DND-41 (cell line): Measurements from ENCODE around the gene SNX20.

ENCODE experiments used
- ATAC-seq: fragments of 200-7000 bp; cut with Tn5 transposase; 3 replicates; pipeline ENCODE4 v1.9.1; 2021; ENCODE audit warnings: low read depth; ENCODE audit not compliant: insufficient read depth
- DNase-seq: peaks from one replicate; pipeline ENCODE4 v3.0.0-alpha.2; 2020
- H2AFZ ChIP-seq: 2 replicates; pipeline ENCODE4 v1.6.0; 2012; ENCODE audit warnings: low read depth, low read length
- H3K27ac ChIP-seq: 2 replicates; pipeline ENCODE4 v1.5.1; 2012; ENCODE audit warnings: low read length, inconsistent platforms
- H3K27me3 ChIP-seq: fragments of 200-600 bp; sonication (generic); 2 replicates; pipeline ENCODE4 v1.6.0; 2012; ENCODE audit warnings: low read length, mild to moderate bottlenecking, inconsistent platforms; ENCODE audit not compliant: insufficient read depth, poor library complexity
- H3K36me3 ChIP-seq: 2 replicates; pipeline ENCODE4 v1.5.1; 2012; ENCODE audit warnings: low read length, inconsistent platforms; ENCODE audit not compliant: insufficient read depth
- H3K4me1 ChIP-seq: 2 replicates; pipeline ENCODE4 v1.5.1; 2012; ENCODE audit warnings: mild to moderate bottlenecking, low read length; ENCODE audit not compliant: insufficient read depth
- H3K4me2 ChIP-seq: 2 replicates; pipeline ENCODE4 v1.6.0; 2012; ENCODE audit warnings: mild to moderate bottlenecking, moderate library complexity, low read length, inconsistent platforms; ENCODE audit not compliant: insufficient read depth
- H3K4me3 ChIP-seq, 2 experiments: fragments of 200-600 bp in 1 of 2; shearing (Covaris generic) in 1 of 2; 2 replicates each; pipeline ENCODE4 v1.5.1; 2012 to 2016; ENCODE audit warnings: inconsistent platforms in 2 of 2, low read length in 2 of 2, mild to moderate bottlenecking in 2 of 2, low read depth in 1 of 2, moderate library complexity in 1 of 2
- H3K79me2 ChIP-seq: 2 replicates; pipeline ENCODE4 v1.6.0; 2012; ENCODE audit warnings: low read length, inconsistent platforms; ENCODE audit not compliant: insufficient read depth
- H3K9ac ChIP-seq: 2 replicates; pipeline ENCODE4 v1.6.0; 2012; ENCODE audit warnings: low read depth, mild to moderate bottlenecking, inconsistent platforms, low read length, moderate library complexity
- H3K9me3 ChIP-seq: 2 replicates; pipeline ENCODE4 v1.5.1; 2012; ENCODE audit warnings: low read length, moderate library complexity, mild to moderate bottlenecking, inconsistent platforms; ENCODE audit not compliant: insufficient read depth, severe bottlenecking
- H4K20me1 ChIP-seq: 2 replicates; pipeline ENCODE4 v1.6.0; 2012; ENCODE audit warnings: low read length; ENCODE audit not compliant: insufficient read depth
- EZH2 ChIP-seq: IDR thresholded peaks from 3 replicates; pipeline ENCODE4 v1.6.1; 2012; ENCODE audit warnings: borderline replicate concordance, low read depth, mild to moderate bottlenecking, moderate library complexity, low read length, inconsistent platforms; ENCODE audit not compliant: severe bottlenecking
- TF ChIP-seq, protein P1 (sequence below): IDR thresholded peaks from 2 replicates; pipeline ENCODE4 v1.5.1; 2012; ENCODE audit warnings: borderline replicate concordance, low read length, moderate library complexity, mild to moderate bottlenecking; ENCODE audit not compliant: poor library complexity, severe bottlenecking; ENCODE audit errors: extremely low read depth

The SNX20 gene

GRCh38 chr16:50634090-50634489 is 47.0 kb downstream of the SNX20 start:
- Histone ChIP-seq H3K27me3 (peaks cover 10% of the 10 kb centered on the region), H3K9ac (no peak overlapping the region), H4K20me1 (0 out of 2 replicates have a peak, but pooled peaks cover 7% of the 10 kb centered on the region), H3K4me3 (no peak overlapping the region), H3K4me2 (no peak overlapping the region), H3K9me3 (no peaks in the 10 kb centered on the region), H3K27ac (no peak overlapping the region), H3K36me3 (no peaks in the 10 kb centered on the region), H3K4me1 (no peaks in the 10 kb centered on the region), H3K79me2 (no peaks in the 10 kb centered on the region), H2AFZ (no peak overlapping the region)
- ATAC-seq (no peak), DNase-seq (no peak)
- TF ChIP-seq, protein P1, sequence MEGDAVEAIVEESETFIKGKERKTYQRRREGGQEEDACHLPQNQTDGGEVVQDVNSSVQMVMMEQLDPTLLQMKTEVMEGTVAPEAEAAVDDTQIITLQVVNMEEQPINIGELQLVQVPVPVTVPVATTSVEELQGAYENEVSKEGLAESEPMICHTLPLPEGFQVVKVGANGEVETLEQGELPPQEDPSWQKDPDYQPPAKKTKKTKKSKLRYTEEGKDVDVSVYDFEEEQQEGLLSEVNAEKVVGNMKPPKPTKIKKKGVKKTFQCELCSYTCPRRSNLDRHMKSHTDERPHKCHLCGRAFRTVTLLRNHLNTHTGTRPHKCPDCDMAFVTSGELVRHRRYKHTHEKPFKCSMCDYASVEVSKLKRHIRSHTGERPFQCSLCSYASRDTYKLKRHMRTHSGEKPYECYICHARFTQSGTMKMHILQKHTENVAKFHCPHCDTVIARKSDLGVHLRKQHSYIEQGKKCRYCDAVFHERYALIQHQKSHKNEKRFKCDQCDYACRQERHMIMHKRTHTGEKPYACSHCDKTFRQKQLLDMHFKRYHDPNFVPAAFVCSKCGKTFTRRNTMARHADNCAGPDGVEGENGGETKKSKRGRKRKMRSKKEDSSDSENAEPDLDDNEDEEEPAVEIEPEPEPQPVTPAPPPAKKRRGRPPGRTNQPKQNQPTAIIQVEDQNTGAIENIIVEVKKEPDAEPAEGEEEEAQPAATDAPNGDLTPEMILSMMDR: no peak
- no peak for TF ChIP-seq EZH2

- peaks cover 8% of the 10 kb centered on the region for H3K27me3 ChIP-seq
- 0 out of 2 replicates have a peak, but pooled peaks cover 7% of the 10 kb centered on the region for H4K20me1 ChIP-seq
- no peaks in the 10 kb centered on the region for H3K4me1 ChIP-seq
- TF ChIP-seq, protein P1: no peak
- no peak for TF ChIP-seq EZH2
- H2AFZ ChIP-seq: no peak overlapping the region
- DNase-seq (no peak), ATAC-seq (no peak)
- no peaks in the 10 kb centered on the region for H3K36me3 ChIP-seq
- H3K9ac ChIP-seq: no peak overlapping the region
- no peak overlapping the region for H3K27ac ChIP-seq
- no peaks in the 10 kb centered on the region for H3K79me2 ChIP-seq
- H3K9me3 ChIP-seq: no peaks in the 10 kb centered on the region
- H3K4me2 ChIP-seq: no peak overlapping the region
- no peak overlapping the region for H3K4me3 ChIP-seq
Measured at GRCh38 chr16:50632927-50633800, 47.9 kb downstream of the SNX20 start.

DNA sequence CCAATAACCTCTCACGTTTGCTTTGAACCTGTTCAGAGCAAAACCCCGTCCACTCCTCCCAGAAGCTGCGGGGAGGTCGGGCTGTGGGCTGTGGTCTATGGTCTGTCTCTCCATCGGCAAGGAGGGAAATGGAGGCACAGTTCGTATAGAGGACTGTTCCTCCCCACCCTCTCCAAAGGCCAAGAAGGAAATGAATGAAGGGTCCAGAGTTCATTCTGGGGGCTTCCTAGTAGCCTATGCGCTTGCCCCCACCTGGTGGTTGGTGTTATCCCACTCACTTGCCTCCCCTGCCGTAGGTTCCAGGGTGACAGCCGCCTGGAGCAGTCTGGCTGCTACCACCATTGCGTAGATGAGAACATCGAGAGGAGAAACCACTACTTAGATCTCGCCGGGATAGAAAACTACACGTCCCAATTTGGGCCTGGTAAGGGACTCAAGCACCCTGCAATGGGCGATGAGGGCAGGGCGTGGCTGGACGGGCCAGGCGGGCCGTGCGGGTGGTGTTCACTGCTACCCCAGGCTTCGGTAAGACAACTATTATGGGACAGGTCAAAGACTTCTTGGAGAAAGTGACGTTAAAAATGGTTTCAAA is 49.0 kb downstream of the SNX20 start:
- Histone ChIP-seq H3K4me3 (no peak overlapping the region), H3K36me3 (no peaks in the 10 kb centered on the region), H2AFZ (no peak overlapping the region), H4K20me1 (0 out of 2 replicates have a peak, but pooled peaks cover 7% of the 10 kb centered on the region), H3K9ac (no peak overlapping the region), H3K79me2 (no peaks in the 10 kb centered on the region), H3K27me3 (peaks cover 13% of the 10 kb centered on the region), H3K9me3 (no peaks in the 10 kb centered on the region), H3K27ac (no peak overlapping the region), H3K4me1 (no peaks in the 10 kb centered on the region), H3K4me2 (no peak overlapping the region)
- DNase-seq (no peak), ATAC-seq (no peak)
- TF ChIP-seq, protein P1: no peak
- no peak for TF ChIP-seq EZH2
